A549 (cell line): ENCODE results near the gene GRK2. TPM values are rescaled to one million over a fixed set of nuclear protein-coding genes. Genes with fewer than 3 reads are reported as not detected.

Experiments used
- ATAC-seq, 2 experiments: fragments of 200-7000 bp in 1 of 2; fragments of >200 bp in 1 of 2; cut with Nextera tagmentation in 1 of 2; cut with Tn5 transposase in 1 of 2; 3 replicates each; pipeline versions ENCODE4 v1.8.0 to v1.9.1; 2018 to 2020; ENCODE audit warnings: mild to moderate bottlenecking in 1 of 2, moderate library complexity in 1 of 2
- CTCF ChIA-PET: fragments of 300-600 bp; sonication (Branson Sonifier 250); formaldehyde crosslinking; extraction: SDS; loops from one replicate; lab custom pipeline; 2021; ENCODE audit warnings: antibody characterized with exemption, inconsistent platforms; lab: Yijun Ruan, JAX
- POLR2A ChIA-PET: fragments of 350-600 bp; formaldehyde crosslinking; extraction: SDS; loops from one replicate; lab custom pipeline; 2021; ENCODE audit warnings: antibody characterized with exemption, inconsistent platforms; lab: Yijun Ruan, JAX
- DNase-seq, 2 experiments: peaks; one replicate each; pipeline versions ENCODE4 v3.0.0 to v3.0.0-alpha.2; 2011 to 2016; ENCODE audit warnings: low read depth in 1 of 2, low spot score in 1 of 2
- FAIRE-seq: peaks from 2 replicates; lab custom pipeline; 2011; peaks lifted over from hg19 to GRCh38; lab: Jason Lieb, UNC
- H3K27ac ChIP-seq, 2 experiments: fragments of >200 bp; sonication (Bioruptor Twin); formaldehyde crosslinking; 3 replicates each; pipeline ENCODE4 v1.5.1; 2016 to 2017
- H3K4me1 ChIP-seq: fragments of >200 bp; sonication (Bioruptor Twin); formaldehyde crosslinking; 3 replicates; pipeline ENCODE4 v1.6.1; 2016
- H3K4me2 ChIP-seq: fragments of >200 bp; sonication (Bioruptor Twin); formaldehyde crosslinking; 3 replicates; pipeline ENCODE4 v1.6.1; 2016
- H3K4me3 ChIP-seq: fragments of >200 bp; sonication (Bioruptor Twin); formaldehyde crosslinking; 3 replicates; pipeline ENCODE4 v1.5.1; 2016
- H3K9me3 ChIP-seq: fragments of >200 bp; sonication (Bioruptor Twin); formaldehyde crosslinking; 3 replicates; pipeline ENCODE4 v1.6.1; 2016
- CHD4 ChIP-seq: fragments of 200-600 bp; sonication (generic); IDR thresholded peaks from 2 replicates; pipeline ENCODE4 v1.6.1; 2016; ENCODE audit warnings: antibody characterized with exemption, mild to moderate bottlenecking, borderline replicate concordance
- EP300 ChIP-seq, 2 experiments: fragments of >200 bp; sonication (Bioruptor Twin); formaldehyde crosslinking; IDR thresholded peaks; 2 replicates in 1 of 2; 3 replicates in 1 of 2; pipeline ENCODE4 v1.6.1; 2016 to 2017
- FOSL2 ChIP-seq, 2 experiments: fragments of 450-650 bp in 1 of 2; fragments of >200 bp in 1 of 2; sonication (Bioruptor Twin) in 1 of 2; formaldehyde crosslinking; IDR thresholded peaks; 2 replicates each; pipeline versions ENCODE4 v1.5.0 to v1.6.1; 2016 to 2020; ENCODE audit warnings: mild to moderate bottlenecking in 1 of 2, moderate library complexity in 1 of 2
- HOXB5 ChIP-seq: fragments of 250-450 bp; sonication (Bioruptor Pico); IDR thresholded peaks from 2 replicates; pipeline ENCODE4 v1.5.0; 2020; ENCODE audit warnings: mild to moderate bottlenecking, moderate library complexity
- JUN ChIP-seq, 2 experiments: fragments of >200 bp; sonication (Bioruptor Twin); formaldehyde crosslinking; IDR thresholded peaks; 2 replicates in 1 of 2; 3 replicates in 1 of 2; pipeline ENCODE4 v1.6.1; 2016 to 2017
- JUNB ChIP-seq: fragments of >200 bp; sonication (Bioruptor Twin); formaldehyde crosslinking; IDR thresholded peaks from 2 replicates; pipeline ENCODE4 v1.6.1; 2016
- KDM1A ChIP-seq: fragments of 200-600 bp; sonication (generic); IDR thresholded peaks from 2 replicates; pipeline ENCODE4 v1.6.1; 2016; ENCODE audit warnings: low read depth, mild to moderate bottlenecking
- MAFK ChIP-seq: fragments of 450-650 bp; IDR thresholded peaks from 2 replicates; pipeline ENCODE4 v1.6.1; 2014; ENCODE audit not compliant: partially characterized antibody
- PHF8 ChIP-seq: fragments of 200-600 bp; sonication (generic); IDR thresholded peaks from 2 replicates; pipeline ENCODE4 v1.6.1; 2016; ENCODE audit warnings: low read depth, mild to moderate bottlenecking, antibody characterized with exemption, moderate library complexity, borderline replicate concordance
- POLR2A ChIP-seq: IDR thresholded peaks from 2 replicates; pipeline ENCODE4 v1.6.1; 2012; ENCODE audit warnings: mild to moderate bottlenecking, low read length
- POLR2AphosphoS2 ChIP-seq: conservative IDR thresholded peaks from 2 replicates; pipeline ENCODE4 v1.6.1; 2012; ENCODE audit warnings: low read length, improper control_type of control experiment, inconsistent platforms
- TFCP2L1 ChIP-seq: fragments of 250-450 bp; sonication (Bioruptor Pico); IDR thresholded peaks from 2 replicates; pipeline ENCODE4 v1.5.0; 2021; ENCODE audit warnings: mild to moderate bottlenecking
- WGBS: methylation state at CpG from one replicate; pipeline ENCODE4 v1.1.6; 2017; ENCODE audit errors: missing lambda C conversion rate; 5-methylcytosine and 5-hydroxymethylcytosine counted together
- polyA plus RNA-seq, 4 experiments: library from polyadenylated mRNA; depleted of rRNA in 3 of 4; stranded (reverse); fragments of >200 nt; fragmentation: RNase III in 1 of 4; extraction: RNeasy Plus Mini Kit Qiagen cat#74134 plus additional on column Dnase treatment in 1 of 4; gene quantifications; 2 replicates in 3 of 4; 3 replicates in 1 of 4; pipeline ENCODE4 v1.2.3, GENCODE V29; 2011 to 2017
- TF ChIP-seq, protein P1 (sequence below): IDR thresholded peaks from 2 replicates; pipeline ENCODE4 v1.6.1; 2012
- TF ChIP-seq, protein P2 (sequence below): fragments of >200 bp; sonication (Bioruptor Twin); formaldehyde crosslinking; IDR thresholded peaks from 2 replicates; pipeline ENCODE4 v1.6.1; 2016
- TF ChIP-seq, protein P3 (sequence below): fragments of 250-450 bp; sonication (Bioruptor Pico); IDR thresholded peaks from 2 replicates; pipeline ENCODE4 v1.5.0; 2020; ENCODE audit warnings: low read depth, mild to moderate bottlenecking, moderate library complexity
- TF ChIP-seq, protein P4 (sequence below): fragments of >200 bp; sonication (Bioruptor Twin); formaldehyde crosslinking; IDR thresholded peaks from 3 replicates; pipeline ENCODE4 v1.6.1; 2016
- TF ChIP-seq, protein P5 (sequence below): fragments of 200-600 bp; sonication (generic); IDR thresholded peaks from 2 replicates; pipeline ENCODE4 v1.6.1; 2016; ENCODE audit warnings: antibody characterized with exemption, mild to moderate bottlenecking, moderate library complexity

The GRK2 gene
- polyA plus RNA-seq, 2 of the 4 experiments (the other 2 are of a cell fraction), result 20.5 to 29.7 TPM

DNA sequence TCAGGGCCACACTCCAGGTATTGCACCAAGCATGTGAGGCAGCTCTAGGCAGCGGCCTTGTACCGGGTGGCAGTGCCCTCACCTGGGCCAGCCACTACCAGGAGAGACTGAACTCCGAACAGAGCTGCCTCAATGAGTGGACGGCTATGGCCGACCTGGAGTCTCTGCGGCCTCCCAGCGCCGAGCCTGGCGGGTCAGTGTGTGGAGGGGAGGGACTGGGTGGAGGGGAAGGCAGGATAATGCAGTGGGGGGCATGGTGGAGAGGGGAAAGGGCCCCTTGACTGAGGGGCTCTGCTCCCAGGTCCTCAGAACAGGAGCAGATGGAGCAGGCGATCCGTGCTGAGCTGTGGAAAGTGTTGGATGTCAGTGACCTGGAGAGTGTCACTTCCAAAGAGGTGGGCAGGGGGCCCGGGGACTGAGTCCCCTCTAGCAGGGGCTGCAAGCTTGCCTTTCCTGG, 41.3 kb downstream of the GRK2 start:
- POLR2A ChIA-PET, result interaction anchor here (1.3 kb wide), 1 partner anchor 10 kb away, joined by 7 read pairs; no protein-coding TSS in a partner anchor
- WGBS, result 91% methylated on average over 9 of the region's 12 CpGs
- DNase-seq (no peak), ATAC-seq (no peak), FAIRE-seq (no peak)
- TF ChIP-seq JUN (IDR thresholded peaks at IDR 0.05), result no peak
- no peak for TF ChIP-seq FOSL2 (IDR thresholded peaks at IDR 0.05)
- TF ChIP-seq FOSL2 (CRISPR knock-in tag; IDR thresholded peaks at IDR 0.05), result no peak
- no peak for TF ChIP-seq HOXB5 (CRISPR knock-in tag)
- TF ChIP-seq CHD4, result no peak
- no peak for TF ChIP-seq POLR2A
- no peak for TF ChIP-seq EP300 (IDR thresholded peaks at IDR 0.05)
- no peak for TF ChIP-seq TFCP2L1 (CRISPR knock-in tag)
- no peak overlapping the region for H3K27ac ChIP-seq
- H3K4me2 ChIP-seq, result no peak overlapping the region
- H3K4me1 ChIP-seq, result peaks cover 20% of the 10 kb centered on the region; the same call in 2 of the 3 replicates
- CTCF ChIA-PET, result interaction anchor here (0.6 to 3.6 kb wide), 9 partner anchors 10 to 181 kb away, joined by 3 to 33 read pairs (median 4); partner anchors contain the start of gene ANKRD13D
- no peak overlapping the region for H3K4me3 ChIP-seq
- no peaks in the 10 kb centered on the region for H3K9me3 ChIP-seq

DNA sequence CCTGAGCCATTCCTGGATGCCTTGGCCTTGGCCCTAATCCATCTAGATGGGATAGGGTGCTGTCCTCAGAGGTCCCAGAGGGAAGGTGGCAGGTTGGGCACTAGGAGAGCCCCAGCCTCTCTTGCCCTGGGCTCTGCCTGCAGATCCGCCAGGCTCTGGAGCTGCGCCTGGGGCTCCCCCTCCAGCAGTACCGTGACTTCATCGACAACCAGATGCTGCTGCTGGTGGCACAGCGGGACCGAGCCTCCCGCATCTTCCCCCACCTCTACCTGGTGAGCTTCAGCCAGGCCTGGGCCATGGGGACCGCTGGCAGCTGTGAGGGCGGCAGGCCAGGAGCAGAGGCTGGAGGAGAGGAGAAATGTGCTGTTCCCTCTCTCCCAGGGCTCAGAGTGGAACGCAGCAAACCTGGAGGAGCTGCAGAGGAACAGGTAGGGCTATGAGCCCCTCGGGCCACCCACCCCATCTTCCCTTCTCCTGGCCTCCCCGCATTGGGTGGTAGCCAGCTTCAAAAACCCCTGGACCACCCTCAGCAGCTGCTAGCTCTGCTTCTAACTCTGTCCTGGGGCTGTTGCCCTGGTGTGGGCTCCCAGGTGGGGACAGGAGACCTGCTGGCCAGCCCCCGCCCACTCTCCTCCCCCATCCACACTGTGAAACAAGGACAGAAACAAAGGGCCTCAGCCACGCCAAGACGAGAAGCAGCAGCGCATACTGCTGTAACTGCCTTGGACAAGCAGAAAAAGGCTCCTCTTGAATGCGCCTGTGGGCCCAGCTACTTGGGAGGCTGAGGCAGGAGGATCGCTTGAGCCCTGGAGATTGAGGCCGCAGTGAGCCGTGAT, 42.0 kb downstream of the GRK2 start:
- ChIA-PET POLR2A (interaction anchor here (1.3 kb wide), 1 partner anchor 9 kb away, joined by 7 read pairs; no protein-coding TSS in a partner anchor), CTCF (interaction anchor here (0.6 to 3.6 kb wide), 14 partner anchors 9 to 235 kb away, joined by 3 to 33 read pairs (median 4); partner anchors contain the start of gene ANKRD13D)
- Histone ChIP-seq H3K9me3 (no peaks in the 10 kb centered on the region), H3K4me1 (peaks cover 19% of the 10 kb centered on the region; the same call in 2 of the 3 replicates), H3K4me2 (no peak overlapping the region), H3K4me3 (no peak overlapping the region), H3K27ac (no peak overlapping the region)
- FAIRE-seq, result no peak
- WGBS, result 90% methylated on average over 15 of the region's 20 CpGs
- ATAC-seq, result no peak
- TF ChIP-seq JUNB, result no peak
- TF ChIP-seq, protein P1, sequence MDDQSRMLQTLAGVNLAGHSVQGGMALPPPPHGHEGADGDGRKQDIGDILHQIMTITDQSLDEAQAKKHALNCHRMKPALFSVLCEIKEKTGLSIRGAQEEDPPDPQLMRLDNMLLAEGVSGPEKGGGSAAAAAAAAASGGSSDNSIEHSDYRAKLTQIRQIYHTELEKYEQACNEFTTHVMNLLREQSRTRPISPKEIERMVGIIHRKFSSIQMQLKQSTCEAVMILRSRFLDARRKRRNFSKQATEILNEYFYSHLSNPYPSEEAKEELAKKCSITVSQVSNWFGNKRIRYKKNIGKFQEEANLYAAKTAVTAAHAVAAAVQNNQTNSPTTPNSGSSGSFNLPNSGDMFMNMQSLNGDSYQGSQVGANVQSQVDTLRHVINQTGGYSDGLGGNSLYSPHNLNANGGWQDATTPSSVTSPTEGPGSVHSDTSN, result no peak
- TF ChIP-seq KDM1A, result no peak
- TF ChIP-seq, protein P2, sequence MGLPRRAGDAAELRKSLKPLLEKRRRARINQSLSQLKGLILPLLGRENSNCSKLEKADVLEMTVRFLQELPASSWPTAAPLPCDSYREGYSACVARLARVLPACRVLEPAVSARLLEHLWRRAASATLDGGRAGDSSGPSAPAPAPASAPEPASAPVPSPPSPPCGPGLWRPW, result no peak
- TF ChIP-seq MAFK, result no peak
- DNase-seq, result no peak

DNA sequence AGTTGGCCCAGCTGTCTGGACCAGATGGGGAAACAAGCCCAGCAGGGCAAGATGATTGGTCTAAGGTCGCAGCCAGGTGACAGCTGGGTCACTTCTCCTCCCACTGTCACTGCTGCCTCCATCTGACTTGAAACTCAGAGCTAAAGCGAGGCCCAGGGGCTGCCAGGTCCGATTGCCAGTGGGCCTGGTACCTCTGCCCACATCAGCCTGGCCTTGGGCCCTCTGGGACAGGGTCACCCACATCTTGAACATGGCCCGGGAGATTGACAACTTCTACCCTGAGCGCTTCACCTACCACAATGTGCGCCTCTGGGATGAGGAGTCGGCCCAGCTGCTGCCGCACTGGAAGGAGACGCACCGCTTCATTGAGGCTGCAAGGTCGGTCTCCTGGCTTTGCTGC, 42.9 kb downstream of the GRK2 start:
- peaks cover 17% of the 10 kb centered on the region; the same call in 2 of the 3 replicates for H3K4me1 ChIP-seq
- H3K4me3 ChIP-seq, result no peak overlapping the region
- H3K9me3 ChIP-seq, result no peaks in the 10 kb centered on the region
- FAIRE-seq (no peak), ATAC-seq (no peak), DNase-seq (no peak)
- CTCF ChIA-PET, result interaction anchor here (0.8 to 3.6 kb wide), 7 partner anchors 8 to 236 kb away, joined by 3 to 33 read pairs (median 4); no protein-coding TSS in a partner anchor
- TF ChIP-seq, protein P3, sequence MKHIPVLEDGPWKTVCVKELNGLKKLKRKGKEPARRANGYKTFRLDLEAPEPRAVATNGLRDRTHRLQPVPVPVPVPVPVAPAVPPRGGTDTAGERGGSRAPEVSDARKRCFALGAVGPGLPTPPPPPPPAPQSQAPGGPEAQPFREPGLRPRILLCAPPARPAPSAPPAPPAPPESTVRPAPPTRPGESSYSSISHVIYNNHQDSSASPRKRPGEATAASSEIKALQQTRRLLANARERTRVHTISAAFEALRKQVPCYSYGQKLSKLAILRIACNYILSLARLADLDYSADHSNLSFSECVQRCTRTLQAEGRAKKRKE (CRISPR knock-in tag), result no peak
- TF ChIP-seq PHF8 (no peak), JUN (IDR thresholded peaks at IDR 0.05) (no peak), CHD4 (no peak), POLR2A (no peak), POLR2AphosphoS2 (no peak)
- TF ChIP-seq, protein P4, sequence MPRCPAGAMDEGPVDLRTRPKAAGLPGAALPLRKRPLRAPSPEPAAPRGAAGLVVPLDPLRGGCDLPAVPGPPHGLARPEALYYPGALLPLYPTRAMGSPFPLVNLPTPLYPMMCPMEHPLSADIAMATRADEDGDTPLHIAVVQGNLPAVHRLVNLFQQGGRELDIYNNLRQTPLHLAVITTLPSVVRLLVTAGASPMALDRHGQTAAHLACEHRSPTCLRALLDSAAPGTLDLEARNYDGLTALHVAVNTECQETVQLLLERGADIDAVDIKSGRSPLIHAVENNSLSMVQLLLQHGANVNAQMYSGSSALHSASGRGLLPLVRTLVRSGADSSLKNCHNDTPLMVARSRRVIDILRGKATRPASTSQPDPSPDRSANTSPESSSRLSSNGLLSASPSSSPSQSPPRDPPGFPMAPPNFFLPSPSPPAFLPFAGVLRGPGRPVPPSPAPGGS, result no peak
- TF ChIP-seq, protein P5, sequence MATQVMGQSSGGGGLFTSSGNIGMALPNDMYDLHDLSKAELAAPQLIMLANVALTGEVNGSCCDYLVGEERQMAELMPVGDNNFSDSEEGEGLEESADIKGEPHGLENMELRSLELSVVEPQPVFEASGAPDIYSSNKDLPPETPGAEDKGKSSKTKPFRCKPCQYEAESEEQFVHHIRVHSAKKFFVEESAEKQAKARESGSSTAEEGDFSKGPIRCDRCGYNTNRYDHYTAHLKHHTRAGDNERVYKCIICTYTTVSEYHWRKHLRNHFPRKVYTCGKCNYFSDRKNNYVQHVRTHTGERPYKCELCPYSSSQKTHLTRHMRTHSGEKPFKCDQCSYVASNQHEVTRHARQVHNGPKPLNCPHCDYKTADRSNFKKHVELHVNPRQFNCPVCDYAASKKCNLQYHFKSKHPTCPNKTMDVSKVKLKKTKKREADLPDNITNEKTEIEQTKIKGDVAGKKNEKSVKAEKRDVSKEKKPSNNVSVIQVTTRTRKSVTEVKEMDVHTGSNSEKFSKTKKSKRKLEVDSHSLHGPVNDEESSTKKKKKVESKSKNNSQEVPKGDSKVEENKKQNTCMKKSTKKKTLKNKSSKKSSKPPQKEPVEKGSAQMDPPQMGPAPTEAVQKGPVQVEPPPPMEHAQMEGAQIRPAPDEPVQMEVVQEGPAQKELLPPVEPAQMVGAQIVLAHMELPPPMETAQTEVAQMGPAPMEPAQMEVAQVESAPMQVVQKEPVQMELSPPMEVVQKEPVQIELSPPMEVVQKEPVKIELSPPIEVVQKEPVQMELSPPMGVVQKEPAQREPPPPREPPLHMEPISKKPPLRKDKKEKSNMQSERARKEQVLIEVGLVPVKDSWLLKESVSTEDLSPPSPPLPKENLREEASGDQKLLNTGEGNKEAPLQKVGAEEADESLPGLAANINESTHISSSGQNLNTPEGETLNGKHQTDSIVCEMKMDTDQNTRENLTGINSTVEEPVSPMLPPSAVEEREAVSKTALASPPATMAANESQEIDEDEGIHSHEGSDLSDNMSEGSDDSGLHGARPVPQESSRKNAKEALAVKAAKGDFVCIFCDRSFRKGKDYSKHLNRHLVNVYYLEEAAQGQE, result no peak
- H3K27ac ChIP-seq, result no peak overlapping the region
- 97% methylated on average over 11 of the region's 11 CpGs for WGBS
- POLR2A ChIA-PET, result no interaction called here
- no peak overlapping the region for H3K4me2 ChIP-seq
